ENCODE results near the gene TBL1XR1. TPM values are rescaled to one million over a fixed set of nuclear protein-coding genes. Genes with fewer than 3 reads are reported as not detected.

TBL1XR1 gene
- total RNA-seq, 1 donor from 2014 or later, result 156 TPM

- peaks cover 48% of the 10 kb centered on the region for H3K4me1 ChIP-seq
- DNase-seq, result no peak
- H3K4me3 ChIP-seq, result no peak overlapping the region
- no peaks in the 10 kb centered on the region for H3K27me3 ChIP-seq
- intact Hi-C loops (cut with DNase I), result no loop called here
- no peaks in the 10 kb centered on the region for H3K36me3 ChIP-seq
- no peak for ATAC-seq
- TF ChIP-seq, protein P1, sequence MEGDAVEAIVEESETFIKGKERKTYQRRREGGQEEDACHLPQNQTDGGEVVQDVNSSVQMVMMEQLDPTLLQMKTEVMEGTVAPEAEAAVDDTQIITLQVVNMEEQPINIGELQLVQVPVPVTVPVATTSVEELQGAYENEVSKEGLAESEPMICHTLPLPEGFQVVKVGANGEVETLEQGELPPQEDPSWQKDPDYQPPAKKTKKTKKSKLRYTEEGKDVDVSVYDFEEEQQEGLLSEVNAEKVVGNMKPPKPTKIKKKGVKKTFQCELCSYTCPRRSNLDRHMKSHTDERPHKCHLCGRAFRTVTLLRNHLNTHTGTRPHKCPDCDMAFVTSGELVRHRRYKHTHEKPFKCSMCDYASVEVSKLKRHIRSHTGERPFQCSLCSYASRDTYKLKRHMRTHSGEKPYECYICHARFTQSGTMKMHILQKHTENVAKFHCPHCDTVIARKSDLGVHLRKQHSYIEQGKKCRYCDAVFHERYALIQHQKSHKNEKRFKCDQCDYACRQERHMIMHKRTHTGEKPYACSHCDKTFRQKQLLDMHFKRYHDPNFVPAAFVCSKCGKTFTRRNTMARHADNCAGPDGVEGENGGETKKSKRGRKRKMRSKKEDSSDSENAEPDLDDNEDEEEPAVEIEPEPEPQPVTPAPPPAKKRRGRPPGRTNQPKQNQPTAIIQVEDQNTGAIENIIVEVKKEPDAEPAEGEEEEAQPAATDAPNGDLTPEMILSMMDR (IDR thresholded peaks at IDR 0.05), result no peak
- no peaks in the 10 kb centered on the region for H3K9me3 ChIP-seq
- H3K27ac ChIP-seq, result no peak overlapping the region
These were observed 88.6 kb downstream of the TBL1XR1 start for GRCh38 chr3:177108648-177109047.

DNA sequence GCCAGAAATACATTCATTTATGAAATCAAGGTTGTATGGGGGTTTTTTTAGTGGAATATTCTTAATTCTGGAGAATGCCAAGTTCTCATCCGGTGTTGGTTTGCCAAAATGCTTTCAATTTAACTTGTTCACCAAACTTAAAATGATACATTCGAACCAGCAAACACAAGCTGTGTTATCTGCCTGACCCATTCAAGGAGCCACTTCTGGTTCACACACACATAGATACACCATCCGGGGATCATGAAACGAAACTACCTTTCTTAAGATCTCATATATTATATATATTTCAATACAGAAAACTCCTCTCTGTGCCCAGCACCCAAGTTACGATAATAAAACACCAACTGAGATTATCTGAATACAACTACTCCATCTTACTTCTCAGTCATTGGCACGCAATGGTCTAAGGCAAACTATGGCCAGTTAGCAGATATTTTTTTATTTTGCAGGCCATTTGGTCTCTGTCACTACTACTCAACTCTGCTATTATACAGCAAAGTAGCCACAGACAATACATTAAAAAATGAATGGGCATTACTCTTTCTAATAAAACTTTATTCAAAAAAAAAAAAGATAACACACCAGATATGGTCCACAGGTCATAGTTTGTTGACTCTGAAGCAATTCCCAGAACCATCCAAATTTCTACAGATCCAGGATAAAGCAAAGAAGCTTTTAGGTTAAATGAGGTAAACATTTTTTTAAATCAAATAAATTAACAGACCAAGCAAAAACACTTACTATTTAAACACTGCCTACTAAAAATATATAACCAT is 89.6 kb downstream of the TBL1XR1 start:
- ATAC-seq, result no peak
- TF ChIP-seq, protein P1 (IDR thresholded peaks at IDR 0.05), result no peak
- Histone ChIP-seq H3K36me3 (no peaks in the 10 kb centered on the region), H3K27me3 (no peaks in the 10 kb centered on the region), H3K4me1 (peaks cover 56% of the 10 kb centered on the region), H3K9me3 (no peaks in the 10 kb centered on the region), H3K27ac (no peak overlapping the region), H3K4me3 (no peak overlapping the region)
- no peak for DNase-seq
- intact Hi-C loops (cut with DNase I), result no loop called here

DNA sequence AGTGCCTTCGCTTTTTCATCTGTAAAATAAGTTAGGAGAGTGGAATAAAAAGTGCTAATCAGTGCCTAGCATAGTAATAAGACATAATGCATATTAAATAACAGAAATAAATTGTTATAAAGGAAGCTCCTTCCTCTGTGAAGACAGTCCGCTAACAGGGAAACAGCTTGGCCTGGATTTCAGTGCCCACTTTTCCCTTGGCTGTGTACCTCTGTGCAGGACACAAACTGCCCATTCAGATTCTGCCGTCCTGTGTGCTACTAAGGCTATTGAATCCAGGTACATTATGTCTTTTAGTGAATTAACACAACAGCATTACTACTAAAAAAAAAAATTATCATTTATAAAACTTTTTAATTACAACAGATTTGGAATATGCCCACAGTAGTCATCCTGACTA is 90.7 kb downstream of the TBL1XR1 start:
- Histone ChIP-seq H3K4me3 (no peak overlapping the region), H3K4me1 (peaks cover 56% of the 10 kb centered on the region), H3K27ac (no peak overlapping the region), H3K9me3 (no peaks in the 10 kb centered on the region), H3K27me3 (no peaks in the 10 kb centered on the region), H3K36me3 (no peaks in the 10 kb centered on the region)
- DNase-seq (no peak), ATAC-seq (no peak)
- TF ChIP-seq, protein P1 (IDR thresholded peaks at IDR 0.05), result no peak
- intact Hi-C loops (cut with DNase I), result no loop called here

GRCh38 chr3:177106184-177106583 is 91.1 kb downstream of the TBL1XR1 start:
- DNase-seq (no peak), ATAC-seq (peak; percentile 52)
- Histone ChIP-seq H3K4me1 (peaks cover 55% of the 10 kb centered on the region), H3K36me3 (no peaks in the 10 kb centered on the region), H3K9me3 (no peaks in the 10 kb centered on the region), H3K27me3 (no peaks in the 10 kb centered on the region), H3K4me3 (no peak overlapping the region), H3K27ac (no peak overlapping the region)
- intact Hi-C loops (cut with DNase I), result no loop called here
- TF ChIP-seq, protein P1 (IDR thresholded peaks at IDR 0.05), result no peak

- no peak for DNase-seq
These were observed 91.7 kb downstream of the TBL1XR1 start for GRCh38 chr3:177105623-177106022.

More at GRCh38 chr3:177105623-177106022, 91.7 kb downstream of the TBL1XR1 start:
- H3K4me3 ChIP-seq, result no peak overlapping the region
- ATAC-seq, result no peak
- no peak overlapping the region for H3K27ac ChIP-seq
- H3K36me3 ChIP-seq, result no peaks in the 10 kb centered on the region
- TF ChIP-seq, protein P1 (IDR thresholded peaks at IDR 0.05), result no peak
- peaks cover 50% of the 10 kb centered on the region for H3K4me1 ChIP-seq
- no peaks in the 10 kb centered on the region for H3K27me3 ChIP-seq
- H3K9me3 ChIP-seq, result no peaks in the 10 kb centered on the region
- intact Hi-C loops (cut with DNase I), result no loop called here
